Activated CD4-positive, alpha-beta T cell treated with anti-CD3 and anti-CD28 coated beads, Interleukin-2, Interleukin-6, amounts not matched to agents 100 ng/mL and 50 ng/mL, durations not matched to agents 16 hours and 8 hours (primary cell): Measurements from ENCODE around the gene KRTAP3-1.

Source experiments
- DNase-seq: peaks from one replicate; pipeline ENCODE4 v3.0.0-alpha.2; 2020

Gene KRTAP3-1

GRCh38 chr17:40974366-40974765, 34.6 kb downstream of the KRTAP3-1 start:
- no peak for DNase-seq

- no peak for DNase-seq
Observed at GRCh38 chr17:40967582-40967981, 41.3 kb downstream of the KRTAP3-1 start.

GRCh38 chr17:40966848-40967247, 42.1 kb downstream of the KRTAP3-1 start, which contains the start of gene KRT39:
KRT39 (minus strand) TSS chr17:40966948; CDS start chr17:40966856, 92 bp downstream.
- DNase-seq = no peak

GRCh38 chr17:40963838-40964237, 45.1 kb downstream of the KRTAP3-1 start:
- DNase-seq = peak; percentile 17

- no peak for DNase-seq
Observed at GRCh38 chr17:40962059-40962561, 46.8 kb downstream of the KRTAP3-1 start.

GRCh38 chr17:40961591-40961990, 47.3 kb downstream of the KRTAP3-1 start:
- no peak for DNase-seq

- no peak for DNase-seq
Observed at GRCh38 chr17:40960144-40960543, 48.8 kb downstream of the KRTAP3-1 start.
